Measurements from ENCODE around the gene LYL1.

DNA sequence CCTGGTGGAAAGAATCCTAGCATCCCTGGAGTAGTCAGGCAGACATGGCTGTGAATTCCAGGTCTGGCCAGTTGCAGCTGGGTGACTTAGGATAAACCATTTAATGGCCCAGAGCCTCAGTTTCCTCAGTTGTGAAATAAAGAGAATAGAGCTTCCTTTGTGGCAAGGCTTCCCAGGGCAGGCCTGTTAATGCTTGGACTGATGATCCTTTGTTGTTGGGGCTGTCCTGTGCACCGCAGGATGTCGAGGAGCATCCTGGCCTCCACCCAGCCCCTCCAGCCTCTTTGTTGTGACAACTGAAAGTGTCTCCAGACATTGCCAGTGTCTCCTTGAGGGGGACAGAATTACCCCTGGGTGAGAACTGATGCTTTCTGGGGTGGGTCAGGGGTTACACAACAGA lies 16.3 kb downstream of the LYL1 start:
- TF ChIP-seq EZH2 (IDR thresholded peaks at IDR 0.05; ENCODE audit: insufficient read depth, poor library complexity, severe bottlenecking) (no peak), EZH2phosphoT487 (IDR thresholded peaks at IDR 0.05; ENCODE audit: insufficient read depth, low read depth) (no peak)

All from GM23248 (cell line).